Prostate gland (tissue), 2 donors: ENCODE measurements around the gene ASS1. TPM values are rescaled to one million over a fixed set of nuclear protein-coding genes. Genes with fewer than 3 reads are reported as not detected.
A peak's percentile ranks its signal among the peaks of the same experiment; 100 is the strongest.

ENCODE experiments used
- DNase-seq: peaks from one replicate; pipeline ENCODE4 v3.0.0-alpha.2; 2019; ENCODE audit warnings: low spot score
- H3K27ac ChIP-seq, 2 donors: fragments of 200-600 bp; sonication (generic); 2 replicates each; pipeline ENCODE4 v1.5.1; 2017 to 2019
- H3K27me3 ChIP-seq: fragments of 200-600 bp; sonication (generic); replicated peaks from 2 replicates; pipeline ENCODE4 v1.5.1; 2019; ENCODE audit not compliant: insufficient read depth
- H3K36me3 ChIP-seq, 2 donors: fragments of 200-600 bp; sonication (generic); 1 replicate in 1 of 2; 2 replicates in 1 of 2; pipeline versions ENCODE4 v1.5.1 to v1.8.1; 2017 to 2019
- H3K4me1 ChIP-seq: fragments of 200-600 bp; sonication (generic); replicated peaks from 2 replicates; pipeline ENCODE4 v1.5.1; 2019
- H3K4me3 ChIP-seq, 2 donors: fragments of 200-600 bp; sonication (generic); 2 replicates each; pipeline ENCODE4 v1.5.1; 2017 to 2019
- H3K9me3 ChIP-seq: fragments of 200-600 bp; sonication (generic); 2 replicates; pipeline ENCODE4 v1.5.1; 2017
- CTCF ChIP-seq, 4 experiments: fragments of 200-600 bp in 2 of 4; fragments of 450-650 bp in 2 of 4; sonication (generic) in 2 of 4; IDR thresholded peaks; 1 replicate in 3 of 4; 2 replicates in 1 of 4; pipeline ENCODE4 v1.5.1; 2016 to 2019; ENCODE audit warnings: antibody characterized with exemption in 4 of 4, mild to moderate bottlenecking in 2 of 4, moderate library complexity in 2 of 4
- POLR2A ChIP-seq: fragments of 450-650 bp; IDR thresholded peaks from one replicate; pipeline ENCODE4 v1.6.1; 2016; ENCODE audit warnings: antibody characterized with exemption, mild to moderate bottlenecking
- POLR2AphosphoS5 ChIP-seq: sonication (generic); formaldehyde crosslinking; IDR thresholded peaks from one replicate; pipeline ENCODE4 v1.6.1; 2017; ENCODE audit warnings: antibody characterized with exemption
- WGBS: methylation state at CpG from one replicate; pipeline ENCODE4 v1.1.5; 2018; 5-methylcytosine and 5-hydroxymethylcytosine counted together
- intact Hi-C: fragments of 100-400 bp; cut with DNase I; formaldehyde crosslinking; loops from one replicate; pipeline ENCODE4 v1.14.2; 2022
- total RNA-seq, 2 donors: library from RNA; depleted of rRNA; stranded (reverse); fragments of >200 nt; gene quantifications; one replicate each; pipeline ENCODE4 v1.1.0, GENCODE V29; 2016

Gene ASS1
- total RNA-seq, 2 donors from 2014 or later: 59.4 to 228 TPM

- TF ChIP-seq POLR2A (peak; percentile 37), CTCF (IDR thresholded peaks at IDR 0.05) (no peak)
- intact Hi-C loops: no loop called here
- H3K36me3 ChIP-seq: no peaks in the 10 kb centered on the region
- no peak for DNase-seq
- H3K9me3 ChIP-seq: no peaks in the 10 kb centered on the region
- H3K4me3 ChIP-seq: peak overlapping the region; percentile 43 to 56
- H3K4me1 ChIP-seq: no peaks in the 10 kb centered on the region
- H3K27ac ChIP-seq: peak overlapping the region; percentile 25 to 37
- H3K27me3 ChIP-seq: no peaks in the 10 kb centered on the region
- 12% methylated on average over 30 of the region's 30 CpGs for WGBS
These were observed 665 bp downstream of the ASS1 start for GRCh38 chr9:130445268-130445983.

DNA sequence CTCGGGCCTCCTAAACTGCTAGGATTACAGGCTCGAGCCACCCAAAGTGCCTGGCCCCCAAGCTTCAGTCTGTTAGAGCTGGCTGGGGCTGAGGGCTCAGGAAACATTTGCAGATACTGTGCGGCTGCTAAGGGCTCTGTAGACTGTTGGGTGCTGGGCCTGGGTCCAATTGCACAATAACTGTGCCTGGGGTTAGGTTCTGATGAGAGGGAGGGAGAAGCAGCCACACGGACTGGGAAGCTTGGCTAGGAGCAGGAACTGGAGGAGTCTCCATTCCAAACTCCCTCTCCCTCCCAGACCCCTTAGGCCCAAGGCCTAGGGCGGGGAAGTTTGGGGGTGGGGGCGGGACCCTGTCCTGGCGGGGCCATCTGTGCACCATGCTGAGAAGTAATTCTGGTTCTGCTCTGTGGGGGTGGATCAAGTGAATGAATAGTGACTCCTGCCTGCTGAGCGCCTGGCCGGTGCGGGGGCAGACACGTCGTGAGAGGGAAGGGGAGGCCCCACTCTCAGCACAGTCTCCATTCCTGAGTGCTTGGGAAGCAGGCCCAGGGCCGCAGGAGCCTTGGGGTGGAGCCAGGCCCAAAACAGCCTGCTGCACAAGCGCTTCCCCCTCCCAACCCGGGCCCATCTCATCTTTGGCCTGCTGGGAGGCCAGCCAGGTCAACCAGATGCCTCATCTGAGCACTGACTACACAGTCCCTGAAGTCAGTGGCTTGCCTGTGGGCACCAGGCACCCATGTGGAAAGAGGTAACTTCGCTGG lies 1.5 kb downstream of the ASS1 start:
- intact Hi-C loops: no loop called here
- peak; percentile 62 for DNase-seq
- H3K9me3 ChIP-seq: no peaks in the 10 kb centered on the region
- peak overlapping the region; percentile 25 to 37 for H3K27ac ChIP-seq
- H3K27me3 ChIP-seq: no peaks in the 10 kb centered on the region
- TF ChIP-seq CTCF (IDR thresholded peaks at IDR 0.05) (no peak), POLR2A (no peak), POLR2AphosphoS5 (no peak)
- no peak overlapping the region for H3K4me3 ChIP-seq
- no peaks in the 10 kb centered on the region for H3K36me3 ChIP-seq
- no peaks in the 10 kb centered on the region for H3K4me1 ChIP-seq
- WGBS: 28% methylated on average over 16 of the region's 16 CpGs

GRCh38 chr9:130447193-130447816 lies 2.5 kb downstream of the ASS1 start:
- no peak for TF ChIP-seq POLR2A
- TF ChIP-seq POLR2AphosphoS5: no peak
- no peak for TF ChIP-seq CTCF (IDR thresholded peaks at IDR 0.05)
- H3K27me3 ChIP-seq: no peaks in the 10 kb centered on the region
- no peaks in the 10 kb centered on the region for H3K9me3 ChIP-seq
- H3K4me1 ChIP-seq: no peaks in the 10 kb centered on the region
- H3K36me3 ChIP-seq: no peaks in the 10 kb centered on the region
- no peak for DNase-seq
- no peak overlapping the region for H3K27ac ChIP-seq
- WGBS: 76% methylated on average over 12 of the region's 12 CpGs
- intact Hi-C loops: no loop called here
- no peak overlapping the region for H3K4me3 ChIP-seq

DNA sequence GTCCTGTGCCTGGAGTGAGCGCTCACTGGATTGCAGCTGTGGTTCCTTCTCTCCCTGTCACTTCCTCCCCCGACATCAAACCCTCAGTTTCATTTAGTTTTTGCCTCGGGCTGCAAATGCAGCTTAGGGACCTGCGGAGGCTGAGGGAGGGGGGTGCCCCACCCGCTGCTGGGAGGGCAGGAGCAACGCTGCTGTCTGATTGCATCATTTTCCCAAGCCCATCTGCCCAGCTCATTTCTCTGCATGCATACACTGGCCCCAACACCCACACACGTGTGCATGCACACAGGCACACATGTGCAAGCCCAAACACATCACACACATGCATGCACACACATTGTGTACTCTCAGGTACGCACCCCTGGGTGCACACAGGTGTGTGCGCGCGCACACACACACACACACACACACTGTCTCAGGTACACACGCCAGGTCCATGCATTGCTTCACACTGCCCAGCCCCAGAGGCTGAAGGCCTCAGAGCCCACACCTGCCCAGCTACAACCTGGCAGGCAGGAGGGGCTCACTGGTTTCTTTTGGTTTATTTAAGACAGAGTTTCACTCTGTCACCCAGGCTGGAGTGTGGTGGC lies 3.4 kb downstream of the ASS1 start:
- no peak overlapping the region for H3K4me3 ChIP-seq
- 65% methylated on average over 12 of the region's 12 CpGs for WGBS
- H3K9me3 ChIP-seq: no peaks in the 10 kb centered on the region
- intact Hi-C loops: no loop called here
- H3K27me3 ChIP-seq: no peaks in the 10 kb centered on the region
- DNase-seq: no peak
- no peaks in the 10 kb centered on the region for H3K4me1 ChIP-seq
- no peaks in the 10 kb centered on the region for H3K36me3 ChIP-seq
- TF ChIP-seq POLR2AphosphoS5: no peak
- no peak for TF ChIP-seq POLR2A
- no peak for TF ChIP-seq CTCF (IDR thresholded peaks at IDR 0.05)
- no peak overlapping the region for H3K27ac ChIP-seq
